ENCODE data around the gene SAXO1.

SAXO1 gene

DNA sequence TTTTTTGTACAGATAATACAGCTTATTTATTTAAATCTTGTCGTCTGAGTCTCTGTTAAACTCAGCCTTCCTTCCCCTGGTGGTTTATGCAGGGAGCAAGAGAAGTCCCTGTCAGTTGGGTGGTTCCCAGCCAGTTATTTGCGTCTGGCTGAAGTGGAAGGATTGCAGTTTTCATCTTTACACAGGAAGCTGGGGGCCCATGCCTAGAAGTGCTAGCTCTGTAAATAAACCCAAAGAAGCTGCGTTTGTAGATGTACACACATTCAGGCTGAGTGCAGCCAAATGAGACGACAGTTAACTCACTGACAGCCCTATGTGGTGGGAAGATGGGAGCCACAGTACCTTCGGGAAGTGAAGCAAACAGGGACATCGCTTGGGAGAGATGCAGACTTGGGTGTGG is 122.1 kb downstream of the SAXO1 start:
- DNase-seq (ENCODE audit: low spot score), result no peak

DNA sequence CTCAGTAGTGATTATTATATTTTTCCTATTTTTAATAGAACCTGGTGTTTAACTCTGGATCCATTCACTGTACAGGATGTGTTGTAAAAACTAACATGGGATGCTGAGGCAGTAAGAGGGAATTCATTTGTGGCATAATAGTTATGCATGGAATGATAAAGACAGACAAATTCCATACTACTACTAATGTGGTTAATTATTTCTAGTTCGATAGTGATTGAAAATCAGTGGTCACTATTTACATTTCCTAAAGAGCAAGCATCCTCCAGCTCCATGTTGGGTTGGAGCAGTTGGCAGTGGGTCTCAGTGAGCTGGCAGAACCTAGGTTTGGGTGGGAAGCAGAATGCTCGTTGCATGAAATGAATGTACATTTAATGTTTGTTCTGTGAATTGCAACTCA is 122.6 kb downstream of the SAXO1 start:
- DNase-seq (ENCODE audit: low spot score), result no peak

DNA sequence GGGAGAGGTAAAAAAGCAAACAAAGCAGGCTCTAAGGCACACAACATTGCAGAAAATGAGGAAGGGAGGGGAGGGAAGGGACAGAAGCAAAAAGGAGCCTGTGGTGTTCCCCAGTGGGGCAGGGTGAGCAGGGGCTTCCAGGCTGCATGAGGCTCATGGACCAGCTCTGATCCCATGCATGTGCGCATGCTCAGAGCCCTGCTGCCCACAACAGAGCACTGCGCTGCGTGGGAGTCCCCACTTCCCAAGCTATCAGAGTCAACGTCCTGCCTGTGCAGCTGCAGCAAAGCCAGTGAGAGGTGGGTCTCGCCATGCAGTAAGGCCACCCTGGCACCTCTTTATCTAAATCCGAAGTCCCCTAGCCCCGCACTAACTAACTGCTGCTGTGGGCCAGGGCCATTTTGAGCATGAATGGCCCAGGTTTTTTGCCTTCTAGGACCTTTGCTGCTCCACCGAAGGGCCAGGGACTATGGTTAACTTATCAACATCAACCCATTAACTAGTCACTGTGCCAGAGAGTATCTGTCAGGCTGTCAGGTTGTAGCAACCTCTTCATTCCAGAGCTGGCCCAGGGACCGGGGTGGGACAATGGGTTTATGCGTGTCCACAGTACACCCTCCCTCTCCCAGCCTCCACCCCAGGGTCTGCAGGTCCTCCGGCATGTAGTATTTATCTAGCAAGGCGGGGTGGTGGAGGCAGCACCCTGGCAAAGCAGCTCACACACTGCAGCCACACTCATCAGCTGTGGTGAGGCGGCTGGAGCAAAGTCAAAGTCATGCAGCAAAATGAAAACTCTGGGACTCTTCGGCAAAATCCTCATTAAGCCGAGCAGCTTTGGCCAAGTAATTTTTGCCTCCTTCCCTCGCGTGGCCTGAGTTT is 123.6 kb downstream of the SAXO1 start:
- no peak for DNase-seq (ENCODE audit: low spot score)

DNA sequence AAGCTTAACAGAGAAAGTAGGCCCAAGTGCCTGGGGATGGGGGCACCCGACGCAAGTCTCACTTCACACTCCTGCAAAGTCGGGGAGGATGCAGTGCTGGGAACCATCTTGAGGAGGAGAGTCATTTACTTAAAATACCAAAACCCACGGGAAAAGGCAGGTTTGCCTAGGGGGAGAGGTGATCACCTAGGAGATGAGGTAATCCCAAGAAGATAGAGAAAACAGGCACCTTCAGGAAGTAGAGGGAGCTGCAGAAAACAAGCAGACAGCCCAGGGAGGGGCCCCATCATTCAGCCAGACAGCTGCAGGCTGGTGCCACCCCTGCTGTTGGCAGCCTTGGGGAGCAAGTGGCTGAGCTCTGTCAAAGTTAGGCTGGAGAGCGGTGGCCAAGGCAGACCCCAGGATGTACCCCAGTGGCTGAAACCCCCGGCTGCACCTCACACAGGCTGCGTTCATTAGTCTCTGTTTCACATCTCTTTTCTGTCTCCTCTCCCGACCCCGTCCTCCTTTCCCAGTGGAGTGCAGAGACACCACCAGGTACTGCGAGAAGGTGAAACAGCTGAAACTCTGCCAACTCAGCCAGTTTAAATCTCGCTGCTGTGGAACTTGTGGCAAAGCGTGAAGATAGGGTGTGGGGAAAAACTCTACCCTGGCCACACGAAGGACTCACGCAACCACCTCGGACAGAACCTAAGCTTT is 124.9 kb downstream of the SAXO1 start:
- no peak for DNase-seq (ENCODE audit: low spot score)

GRCh38 chr9:18906656-18907395 is 126.2 kb downstream of the SAXO1 start:
- DNase-seq (ENCODE audit: low spot score), result no peak

DNA sequence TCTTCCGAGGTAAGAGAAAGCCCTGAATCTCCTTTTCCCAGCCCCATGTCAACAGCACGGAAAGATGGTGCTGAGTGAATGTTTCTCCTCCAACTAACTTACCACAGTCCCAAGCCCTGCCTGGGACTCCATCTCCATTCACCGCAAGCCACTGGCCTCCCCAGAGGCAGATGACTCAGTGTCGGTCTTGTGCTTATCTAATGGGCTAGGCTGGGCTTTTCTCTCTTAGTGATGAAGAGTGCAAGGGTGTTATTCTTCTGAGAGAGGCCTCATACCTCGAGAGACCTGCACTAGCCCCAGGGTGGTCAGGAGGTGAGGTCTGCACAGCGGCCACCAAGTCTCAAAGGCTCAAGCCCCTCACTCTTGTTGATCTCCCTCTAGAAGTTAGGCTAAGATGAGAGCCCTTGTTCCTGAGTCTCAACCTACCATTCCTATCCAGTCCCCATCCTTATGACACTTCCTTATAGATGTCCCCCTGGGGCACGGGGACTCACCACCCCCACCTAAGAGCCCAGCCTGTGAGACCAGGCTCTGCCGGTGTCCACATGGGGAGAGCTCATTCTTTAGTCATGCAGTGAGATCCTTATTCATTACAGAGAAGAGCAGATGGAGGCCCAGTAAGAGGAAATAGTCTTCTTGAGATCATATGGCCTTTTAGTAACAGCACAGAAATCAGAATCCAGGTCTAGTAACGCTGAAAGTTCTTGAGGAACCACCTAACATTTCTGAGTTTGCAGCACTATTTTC is 127.0 kb downstream of the SAXO1 start:
- no peak for DNase-seq (ENCODE audit: low spot score)

DNA sequence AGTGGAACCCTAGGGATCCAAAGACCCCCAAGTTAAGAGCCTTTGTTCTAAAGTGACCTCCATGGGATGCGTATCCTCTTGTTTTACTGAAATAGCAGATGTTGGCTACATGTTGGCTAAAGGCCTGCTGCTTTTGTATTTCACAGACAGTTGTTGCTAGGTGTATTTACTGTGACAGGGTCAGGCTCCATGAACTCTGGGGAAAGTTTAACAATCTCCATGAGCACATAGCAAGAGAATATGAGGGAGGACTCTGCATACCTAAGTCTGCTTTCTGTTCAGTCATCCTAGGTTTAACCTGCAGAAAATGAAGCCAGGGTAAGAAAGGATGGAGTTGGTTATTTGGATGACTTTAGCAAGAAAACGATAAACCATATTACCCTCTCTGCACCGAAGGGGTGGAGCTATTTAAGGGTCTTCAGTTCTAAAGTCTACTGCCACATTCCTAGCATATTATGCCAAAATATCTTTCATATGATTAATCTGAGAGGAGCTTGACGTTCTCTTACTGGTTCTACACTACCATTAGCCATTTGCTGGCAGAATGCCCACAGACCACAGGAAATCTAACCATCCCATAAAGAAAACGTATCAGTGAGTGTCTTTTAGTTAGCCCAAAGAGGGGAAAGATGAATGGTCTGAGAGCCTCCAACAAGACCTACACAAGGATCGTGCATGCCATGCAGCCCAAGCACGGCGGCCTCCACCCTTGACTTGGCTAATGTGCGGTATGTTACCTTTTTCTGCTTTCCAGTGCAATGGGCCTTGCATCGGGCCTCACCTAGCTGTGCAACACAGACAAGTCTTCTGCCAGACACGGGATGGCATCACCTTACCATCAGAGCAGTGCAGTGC is 127.8 kb downstream of the SAXO1 start:
- DNase-seq (ENCODE audit: low spot score), result no peak

DNA sequence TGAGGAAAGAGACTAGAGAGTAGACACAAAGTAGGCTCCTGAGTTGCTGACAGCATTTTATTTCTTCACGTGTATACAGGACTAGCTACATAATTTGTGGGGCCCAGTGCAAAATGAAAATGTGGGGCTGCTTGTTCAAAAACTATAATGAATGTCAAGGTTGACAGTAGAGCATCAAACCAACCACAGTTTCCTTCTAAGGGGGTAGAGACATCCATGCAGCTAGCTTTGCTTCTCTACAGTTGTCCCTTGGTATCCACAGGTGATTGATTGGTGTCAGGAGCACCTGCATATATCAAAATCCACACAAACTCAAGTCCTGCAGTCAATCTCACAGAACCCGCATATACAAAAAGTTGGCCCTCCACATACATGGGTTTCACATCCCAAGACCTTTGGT is 129.6 kb downstream of the SAXO1 start:
- DNase-seq (ENCODE audit: low spot score), result no peak

GRCh38 chr9:18896531-18897179 is 136.4 kb downstream of the SAXO1 start:
- DNase-seq (ENCODE audit: low spot score), result no peak

- DNase-seq (ENCODE audit: low spot score), result no peak
These were observed 137.0 kb downstream of the SAXO1 start for GRCh38 chr9:18896004-18896403.

DNA sequence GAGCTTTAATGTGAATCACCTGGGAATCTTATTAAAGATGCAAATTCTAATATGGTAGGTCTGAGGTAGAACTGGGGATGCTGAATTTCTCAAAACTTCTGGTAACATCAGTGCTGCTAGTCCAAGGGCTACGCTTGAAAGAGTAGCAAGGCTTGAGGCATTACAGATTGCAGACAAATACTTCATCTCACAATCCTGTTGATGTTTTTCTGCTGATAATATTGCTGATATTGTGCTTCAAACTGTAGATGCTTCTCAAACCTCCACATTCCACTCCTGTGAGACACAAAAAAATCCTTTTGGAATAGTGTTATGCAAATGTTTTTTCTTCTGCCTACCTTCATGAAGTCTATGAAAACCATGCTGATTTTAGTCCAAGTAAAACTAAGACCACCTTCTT is 139.5 kb downstream of the SAXO1 start:
- DNase-seq (ENCODE audit: low spot score), result no peak

- DNase-seq (ENCODE audit: low spot score), result no peak
These were observed 140.0 kb downstream of the SAXO1 start for GRCh38 chr9:18893046-18893445.

DNA sequence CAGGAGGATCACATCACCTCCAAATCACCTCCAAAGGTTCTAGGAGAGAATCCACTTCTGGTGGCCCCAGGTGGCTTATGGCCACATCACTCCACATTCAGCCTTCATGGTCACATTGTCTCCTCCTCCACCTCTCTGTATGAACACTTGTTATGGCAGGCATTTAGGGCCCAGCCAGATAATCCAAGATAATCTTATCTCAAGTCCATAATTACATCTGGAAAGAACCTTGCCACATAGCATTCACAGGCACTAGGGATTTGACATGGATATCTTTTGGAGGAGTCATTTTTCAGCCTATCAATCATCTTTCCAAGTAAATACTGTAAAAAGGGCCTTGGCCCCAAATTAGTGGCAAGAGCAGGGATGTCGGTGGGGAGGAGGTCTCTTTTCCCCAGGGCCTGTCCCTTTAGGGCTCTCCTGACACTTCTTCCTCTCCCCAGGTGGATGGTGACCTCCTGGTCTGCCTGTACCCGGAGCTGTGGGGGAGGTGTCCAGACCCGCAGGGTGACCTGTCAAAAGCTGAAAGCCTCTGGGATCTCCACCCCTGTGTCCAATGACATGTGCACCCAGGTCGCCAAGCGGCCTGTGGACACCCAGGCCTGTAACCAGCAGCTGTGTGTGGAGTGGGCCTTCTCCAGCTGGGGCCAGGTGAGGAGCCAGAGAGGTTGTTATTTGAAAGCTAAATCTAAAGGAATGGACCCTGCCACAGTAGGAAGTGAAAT is 140.9 kb downstream of the SAXO1 start:
- DNase-seq (ENCODE audit: low spot score), result no peak

GRCh38 chr9:18890372-18890771 is 142.6 kb downstream of the SAXO1 start:
- DNase-seq (ENCODE audit: low spot score), result no peak

- DNase-seq (ENCODE audit: low spot score), result no peak
These were observed 143.5 kb downstream of the SAXO1 start for GRCh38 chr9:18889550-18889949.

- no peak for DNase-seq (ENCODE audit: low spot score)
These were observed 144.7 kb downstream of the SAXO1 start for GRCh38 chr9:18888290-18888689.

- no peak for DNase-seq (ENCODE audit: low spot score)
These were observed 145.5 kb downstream of the SAXO1 start for GRCh38 chr9:18887546-18887945.

DNA sequence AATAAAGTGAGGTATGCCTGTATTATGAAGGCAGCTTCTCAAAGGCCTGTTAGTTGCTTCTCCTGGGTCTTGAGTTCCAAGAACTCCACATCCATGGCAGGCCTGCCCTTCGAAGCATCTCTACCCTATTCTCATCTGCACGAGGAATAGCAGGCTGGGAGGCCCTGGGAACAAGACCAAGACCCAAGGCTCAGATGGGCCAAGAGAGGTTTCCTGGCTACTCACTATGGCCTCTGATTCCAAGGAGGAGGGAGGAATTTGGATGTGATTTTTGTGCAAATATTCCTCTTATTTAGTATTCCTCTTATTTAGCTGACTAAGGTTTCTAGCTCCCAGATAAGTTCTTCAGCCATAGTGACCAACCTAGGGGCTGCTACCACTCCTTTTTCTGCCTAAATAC is 151.3 kb downstream of the SAXO1 start:
- no peak for DNase-seq (ENCODE audit: low spot score)

GRCh38 chr9:18877984-18878383 is 155.0 kb downstream of the SAXO1 start:
- DNase-seq (ENCODE audit: low spot score), result no peak

Data from HuH-7.5 (cell line).